Right lobe of liver (tissue), 6 donors: ENCODE results near the gene SPAG16. TPM values are rescaled to one million over a fixed set of nuclear protein-coding genes. Genes with fewer than 3 reads are reported as not detected.

ENCODE experiments used
- ATAC-seq, 4 donors: fragments of 200-7000 bp; cut with Tn5 transposase; one replicate each; pipeline ENCODE4 v1.9.1; 2020; ENCODE audit warnings: mild to moderate bottlenecking in 4 of 4, moderate library complexity in 4 of 4
- DNase-seq, 3 donors: peaks; one replicate each; pipeline ENCODE4 v3.0.0-alpha.2; 2020
- H3K27ac ChIP-seq, 3 donors: fragments of 200-600 bp; one replicate each; pipeline ENCODE4 v1.8.0; 2022
- H3K27me3 ChIP-seq, 2 donors: fragments of 200-600 bp; one replicate each; pipeline ENCODE4 v1.8.0; 2022
- H3K36me3 ChIP-seq, 4 donors: fragments of 200-600 bp; sonication (generic) in 1 of 4; one replicate each; pipeline versions ENCODE4 v1.5.1 to v1.8.0; 2017 to 2022; ENCODE audit warnings: control low read depth in 1 of 4
- H3K4me1 ChIP-seq, 4 donors: fragments of 200-600 bp; sonication (generic) in 1 of 4; one replicate each; pipeline versions ENCODE4 v1.5.1 to v1.8.0; 2017 to 2022; ENCODE audit warnings: control low read depth in 1 of 4
- H3K4me3 ChIP-seq, 3 donors: fragments of 200-600 bp; one replicate each; pipeline ENCODE4 v1.8.0; 2022
- H3K9me3 ChIP-seq, 4 donors: fragments of 200-600 bp; sonication (generic) in 1 of 4; one replicate each; pipeline versions ENCODE4 v1.5.1 to v1.8.0; 2017 to 2022; ENCODE audit warnings: control low read depth in 1 of 4
- CTCF ChIP-seq, 4 donors: fragments of 200-600 bp in 3 of 4; fragments of 450-650 bp in 1 of 4; IDR thresholded peaks; one replicate each; pipeline versions ENCODE4 v1.5.1 to v1.8.0; 2016 to 2022; ENCODE audit warnings: antibody characterized with exemption in 4 of 4, mild to moderate bottlenecking in 2 of 4
- POLR2A ChIP-seq: fragments of 450-650 bp; IDR thresholded peaks from one replicate; pipeline ENCODE4 v1.6.1; 2017; ENCODE audit warnings: antibody characterized with exemption, mild to moderate bottlenecking
- WGBS: methylation state at CpG from one replicate; pipeline ENCODE4 v1.1.6; 2018; ENCODE audit warnings: low coverage, low lambda C conversion rate; ENCODE audit not compliant: insufficient coverage; ENCODE audit errors: missing lambda C conversion rate; 5-methylcytosine and 5-hydroxymethylcytosine counted together
- intact Hi-C, 2 donors: fragments of 100-400 bp; cut with DNase I; formaldehyde crosslinking; loops; one replicate each; pipeline versions ENCODE4 v1.11.2 to v1.14.1; 2022
- microRNA-seq, 2 donors: library from miRNA; unstranded; fragments of <30 nt; microRNA quantifications; one replicate each; pipeline ENCODE4, GENCODE V29; 2019 to 2020
- small RNA-seq, 2 experiments: library from RNA; depleted of rRNA; stranded (forward); fragments of <200 nt; gene quantifications; one replicate each; pipeline ENCODE3, GENCODE V24; 2016
- total RNA-seq, 6 experiments: library from RNA; depleted of rRNA in 2 of 6; stranded (reverse); fragments of >200 nt in 2 of 6; fragmentation: NEBNext Ultra II Directional in 3 of 6; extraction: Animal tissue kit (Norgen Biotek cat#: 25700) in 3 of 6; gene quantifications; one replicate each; pipeline versions ENCODE4 v1.1.0 to v1.2.4, GENCODE V29; 2016 to 2023
- donor health status: DM: no; HTN: yes; CAD: no.
- donor health status: DM: no; HTN: no; CAD: no.
- donor health status: DM: no; HTN: no; CAD: no.
- donor health status: DM: no; HTN: yes; CAD: no.
- donor health status: DM: no; HTN: yes; CAD: no.

SPAG16 gene
- total RNA-seq, 6 experiments from 2014 or later, result 7.2 to 15.3 (median 9.0) TPM

GRCh38 chr2:214450118-214450894, 1166.0 kb downstream of the SPAG16 start:
- DNase-seq (no peak), ATAC-seq (no peak)
- no peaks in the 10 kb centered on the region for H3K4me1 ChIP-seq
- H3K27ac ChIP-seq, result no peak overlapping the region
- H3K4me3 ChIP-seq, result no peak overlapping the region
- H3K9me3 ChIP-seq, result no peaks in the 10 kb centered on the region
- WGBS, result 59% methylated on average over 4 of the region's 4 CpGs
- intact Hi-C loops, result no loop called here
- H3K27me3 ChIP-seq, result no peaks in the 10 kb centered on the region
- H3K36me3 ChIP-seq, result no peaks in the 10 kb centered on the region
- TF ChIP-seq POLR2A, result no peak
- no peak for TF ChIP-seq CTCF (IDR thresholded peaks at IDR 0.05)

- TF ChIP-seq CTCF (IDR thresholded peaks at IDR 0.05) (no peak), POLR2A (no peak)
These were observed 1167.4 kb downstream of the SPAG16 start for GRCh38 chr2:214451516-214452275.

More at GRCh38 chr2:214451516-214452275, 1167.4 kb downstream of the SPAG16 start:
- DNase-seq (no peak), ATAC-seq (no peak)
- Histone ChIP-seq H3K4me1 (no peaks in the 10 kb centered on the region), H3K36me3 (no peaks in the 10 kb centered on the region), H3K4me3 (no peak overlapping the region), H3K27me3 (no peaks in the 10 kb centered on the region), H3K27ac (no peak overlapping the region), H3K9me3 (no peaks in the 10 kb centered on the region)
- WGBS, result 36% methylated on average over 2 of the region's 2 CpGs
- intact Hi-C loops, result no loop called here

Small RNA genes within 50 kb of the gene (microRNA-seq; reads per million reads assigned to microRNA genes)
- 0 reads per million in 2 donors for gene MIR4438

Small RNA genes within 50 kb of the gene (small RNA-seq; reads per million reads assigned to genes)
- 0 reads per million in 2 experiments for gene MIR4438

Other genes starting within 250 kb of the SPAG16 start
- 1 to 10 TPM; 1.1 to 4.1 (median 1.9) TPM for gene IKZF2, start 132.9 kb upstream of the SPAG16 start, total RNA-seq